A549 (cell line): ENCODE results near the gene TRAK1. TPM values are rescaled to one million over a fixed set of nuclear protein-coding genes. Genes with fewer than 3 reads are reported as not detected.

ENCODE experiments used
- ATAC-seq, 2 experiments: fragments of 200-7000 bp in 1 of 2; fragments of >200 bp in 1 of 2; cut with Nextera tagmentation in 1 of 2; cut with Tn5 transposase in 1 of 2; 3 replicates each; pipeline versions ENCODE4 v1.8.0 to v1.9.1; 2018 to 2020; ENCODE audit warnings: mild to moderate bottlenecking in 1 of 2, moderate library complexity in 1 of 2
- CTCF ChIA-PET: fragments of 300-600 bp; sonication (Branson Sonifier 250); formaldehyde crosslinking; extraction: SDS; loops from one replicate; lab custom pipeline; 2021; ENCODE audit warnings: antibody characterized with exemption, inconsistent platforms; lab: Yijun Ruan, JAX
- POLR2A ChIA-PET: fragments of 350-600 bp; formaldehyde crosslinking; extraction: SDS; loops from one replicate; lab custom pipeline; 2021; ENCODE audit warnings: antibody characterized with exemption, inconsistent platforms; lab: Yijun Ruan, JAX
- DNase-seq, 2 experiments: peaks; one replicate each; pipeline versions ENCODE4 v3.0.0 to v3.0.0-alpha.2; 2011 to 2016; ENCODE audit warnings: low read depth in 1 of 2, low spot score in 1 of 2
- FAIRE-seq: peaks from 2 replicates; lab custom pipeline; 2011; peaks lifted over from hg19 to GRCh38; lab: Jason Lieb, UNC
- H3K27ac ChIP-seq, 2 experiments: fragments of >200 bp; sonication (Bioruptor Twin); formaldehyde crosslinking; 3 replicates each; pipeline ENCODE4 v1.5.1; 2016 to 2017
- H3K4me1 ChIP-seq: fragments of >200 bp; sonication (Bioruptor Twin); formaldehyde crosslinking; 3 replicates; pipeline ENCODE4 v1.6.1; 2016
- H3K4me2 ChIP-seq: fragments of >200 bp; sonication (Bioruptor Twin); formaldehyde crosslinking; 3 replicates; pipeline ENCODE4 v1.6.1; 2016
- H3K4me3 ChIP-seq: fragments of >200 bp; sonication (Bioruptor Twin); formaldehyde crosslinking; 3 replicates; pipeline ENCODE4 v1.5.1; 2016
- H3K9me3 ChIP-seq: fragments of >200 bp; sonication (Bioruptor Twin); formaldehyde crosslinking; 3 replicates; pipeline ENCODE4 v1.6.1; 2016
- CBX2 ChIP-seq: fragments of 200-600 bp; sonication (generic); IDR thresholded peaks from 2 replicates; pipeline ENCODE4 v1.6.1; 2016; ENCODE audit warnings: low read depth, mild to moderate bottlenecking, borderline replicate concordance
- EHMT2 ChIP-seq: fragments of 200-600 bp; sonication (generic); IDR thresholded peaks from 2 replicates; pipeline ENCODE4 v1.6.1; 2016; ENCODE audit warnings: antibody characterized with exemption, low read depth, mild to moderate bottlenecking, moderate library complexity
- EP300 ChIP-seq, 2 experiments: fragments of >200 bp; sonication (Bioruptor Twin); formaldehyde crosslinking; IDR thresholded peaks; 2 replicates in 1 of 2; 3 replicates in 1 of 2; pipeline ENCODE4 v1.6.1; 2016 to 2017
- FOSL2 ChIP-seq, 2 experiments: fragments of 450-650 bp in 1 of 2; fragments of >200 bp in 1 of 2; sonication (Bioruptor Twin) in 1 of 2; formaldehyde crosslinking; IDR thresholded peaks; 2 replicates each; pipeline versions ENCODE4 v1.5.0 to v1.6.1; 2016 to 2020; ENCODE audit warnings: mild to moderate bottlenecking in 1 of 2, moderate library complexity in 1 of 2
- FOXS1 ChIP-seq: fragments of 250-450 bp; sonication (Bioruptor Pico); IDR thresholded peaks from 2 replicates; pipeline ENCODE4 v1.5.0; 2020; ENCODE audit warnings: mild to moderate bottlenecking, moderate library complexity
- HES2 ChIP-seq: fragments of >200 bp; sonication (Bioruptor Twin); formaldehyde crosslinking; IDR thresholded peaks from 2 replicates; pipeline ENCODE4 v1.6.1; 2016
- HOXB5 ChIP-seq: fragments of 250-450 bp; sonication (Bioruptor Pico); IDR thresholded peaks from 2 replicates; pipeline ENCODE4 v1.5.0; 2020; ENCODE audit warnings: mild to moderate bottlenecking, moderate library complexity
- JUN ChIP-seq, 2 experiments: fragments of >200 bp; sonication (Bioruptor Twin); formaldehyde crosslinking; IDR thresholded peaks; 2 replicates in 1 of 2; 3 replicates in 1 of 2; pipeline ENCODE4 v1.6.1; 2016 to 2017
- JUNB ChIP-seq: fragments of >200 bp; sonication (Bioruptor Twin); formaldehyde crosslinking; IDR thresholded peaks from 2 replicates; pipeline ENCODE4 v1.6.1; 2016
- KDM5A ChIP-seq: fragments of 200-600 bp; sonication (generic); IDR thresholded peaks from 2 replicates; pipeline ENCODE4 v1.6.1; 2016; ENCODE audit warnings: antibody characterized with exemption, mild to moderate bottlenecking
- MAX ChIP-seq: IDR thresholded peaks from 2 replicates; pipeline ENCODE4 v1.6.1; 2012
- NPAS2 ChIP-seq: fragments of 250-450 bp; sonication (Bioruptor Pico); IDR thresholded peaks from 2 replicates; pipeline ENCODE4 v1.8.0; 2022; ENCODE audit warnings: mild to moderate bottlenecking, moderate library complexity, borderline replicate concordance
- RCOR1 ChIP-seq: fragments of 150-350 bp; IDR thresholded peaks from 2 replicates; pipeline ENCODE4 v1.6.1; 2014; ENCODE audit warnings: antibody characterized with exemption, low read length, low read depth
- RFX5 ChIP-seq: fragments of 450-650 bp; IDR thresholded peaks from 2 replicates; pipeline ENCODE4 v1.7.1; 2014; ENCODE audit warnings: antibody characterized with exemption, mild to moderate bottlenecking, moderate library complexity
- ZC3H11A ChIP-seq: fragments of 450-650 bp; IDR thresholded peaks from 2 replicates; pipeline ENCODE4 v1.6.1; 2014; ENCODE audit warnings: antibody characterized with exemption, mild to moderate bottlenecking
- ZFP36 ChIP-seq: fragments of 450-650 bp; IDR thresholded peaks from 2 replicates; pipeline ENCODE4 v1.6.1; 2014; ENCODE audit warnings: borderline replicate concordance; ENCODE audit not compliant: partially characterized antibody
- WGBS: methylation state at CpG from one replicate; pipeline ENCODE4 v1.1.6; 2017; ENCODE audit errors: missing lambda C conversion rate; 5-methylcytosine and 5-hydroxymethylcytosine counted together
- polyA plus RNA-seq, 4 experiments: library from polyadenylated mRNA; depleted of rRNA in 3 of 4; stranded (reverse); fragments of >200 nt; fragmentation: RNase III in 1 of 4; extraction: RNeasy Plus Mini Kit Qiagen cat#74134 plus additional on column Dnase treatment in 1 of 4; gene quantifications; 2 replicates in 3 of 4; 3 replicates in 1 of 4; pipeline ENCODE4 v1.2.3, GENCODE V29; 2011 to 2017
- TF ChIP-seq, protein P1 (sequence below): fragments of 450-650 bp; IDR thresholded peaks from 2 replicates; pipeline ENCODE4 v1.6.1; 2014; ENCODE audit warnings: antibody characterized with exemption
- TF ChIP-seq, protein P2 (sequence below): fragments of 200-600 bp; sonication (generic); IDR thresholded peaks from 2 replicates; pipeline ENCODE4 v1.6.1; 2016; ENCODE audit warnings: antibody characterized with exemption, mild to moderate bottlenecking, moderate library complexity
- TF ChIP-seq, protein P3 (sequence below): fragments of 250-450 bp; sonication (Bioruptor Pico); IDR thresholded peaks from 2 replicates; pipeline ENCODE4 v1.5.0; 2021; ENCODE audit warnings: mild to moderate bottlenecking, moderate library complexity, borderline replicate concordance

Gene TRAK1
- polyA plus RNA-seq, 2 of the 4 experiments (the other 2 are of a cell fraction): 12.2 to 22.3 TPM

- H3K9me3 ChIP-seq: no peaks in the 10 kb centered on the region
- ChIA-PET POLR2A (no interaction called here), CTCF (interaction anchor here (0.6 to 6.2 kb wide), 5 partner anchors 10 to 92 kb away, joined by 3 to 38 read pairs (median 4); no protein-coding TSS in a partner anchor)
- no peak for FAIRE-seq
- WGBS: 77% methylated on average over 1 of the region's 1 CpG
- TF ChIP-seq RCOR1 (no peak), NPAS2 (no peak), EHMT2 (no peak), EP300 (IDR thresholded peaks at IDR 0.05) (no peak), JUNB (no peak), CBX2 (no peak), RFX5 (no peak), JUN (IDR thresholded peaks at IDR 0.05) (no peak), FOXS1 (CRISPR knock-in tag) (no peak), HOXB5 (CRISPR knock-in tag) (no peak), HES2 (no peak), MAX (no peak), KDM5A (no peak), ZC3H11A (no peak), ZFP36 (no peak)
- TF ChIP-seq, protein P1, sequence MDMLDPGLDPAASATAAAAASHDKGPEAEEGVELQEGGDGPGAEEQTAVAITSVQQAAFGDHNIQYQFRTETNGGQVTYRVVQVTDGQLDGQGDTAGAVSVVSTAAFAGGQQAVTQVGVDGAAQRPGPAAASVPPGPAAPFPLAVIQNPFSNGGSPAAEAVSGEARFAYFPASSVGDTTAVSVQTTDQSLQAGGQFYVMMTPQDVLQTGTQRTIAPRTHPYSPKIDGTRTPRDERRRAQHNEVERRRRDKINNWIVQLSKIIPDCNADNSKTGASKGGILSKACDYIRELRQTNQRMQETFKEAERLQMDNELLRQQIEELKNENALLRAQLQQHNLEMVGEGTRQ: no peak
- TF ChIP-seq, protein P2, sequence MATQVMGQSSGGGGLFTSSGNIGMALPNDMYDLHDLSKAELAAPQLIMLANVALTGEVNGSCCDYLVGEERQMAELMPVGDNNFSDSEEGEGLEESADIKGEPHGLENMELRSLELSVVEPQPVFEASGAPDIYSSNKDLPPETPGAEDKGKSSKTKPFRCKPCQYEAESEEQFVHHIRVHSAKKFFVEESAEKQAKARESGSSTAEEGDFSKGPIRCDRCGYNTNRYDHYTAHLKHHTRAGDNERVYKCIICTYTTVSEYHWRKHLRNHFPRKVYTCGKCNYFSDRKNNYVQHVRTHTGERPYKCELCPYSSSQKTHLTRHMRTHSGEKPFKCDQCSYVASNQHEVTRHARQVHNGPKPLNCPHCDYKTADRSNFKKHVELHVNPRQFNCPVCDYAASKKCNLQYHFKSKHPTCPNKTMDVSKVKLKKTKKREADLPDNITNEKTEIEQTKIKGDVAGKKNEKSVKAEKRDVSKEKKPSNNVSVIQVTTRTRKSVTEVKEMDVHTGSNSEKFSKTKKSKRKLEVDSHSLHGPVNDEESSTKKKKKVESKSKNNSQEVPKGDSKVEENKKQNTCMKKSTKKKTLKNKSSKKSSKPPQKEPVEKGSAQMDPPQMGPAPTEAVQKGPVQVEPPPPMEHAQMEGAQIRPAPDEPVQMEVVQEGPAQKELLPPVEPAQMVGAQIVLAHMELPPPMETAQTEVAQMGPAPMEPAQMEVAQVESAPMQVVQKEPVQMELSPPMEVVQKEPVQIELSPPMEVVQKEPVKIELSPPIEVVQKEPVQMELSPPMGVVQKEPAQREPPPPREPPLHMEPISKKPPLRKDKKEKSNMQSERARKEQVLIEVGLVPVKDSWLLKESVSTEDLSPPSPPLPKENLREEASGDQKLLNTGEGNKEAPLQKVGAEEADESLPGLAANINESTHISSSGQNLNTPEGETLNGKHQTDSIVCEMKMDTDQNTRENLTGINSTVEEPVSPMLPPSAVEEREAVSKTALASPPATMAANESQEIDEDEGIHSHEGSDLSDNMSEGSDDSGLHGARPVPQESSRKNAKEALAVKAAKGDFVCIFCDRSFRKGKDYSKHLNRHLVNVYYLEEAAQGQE: no peak
- TF ChIP-seq, protein P3, sequence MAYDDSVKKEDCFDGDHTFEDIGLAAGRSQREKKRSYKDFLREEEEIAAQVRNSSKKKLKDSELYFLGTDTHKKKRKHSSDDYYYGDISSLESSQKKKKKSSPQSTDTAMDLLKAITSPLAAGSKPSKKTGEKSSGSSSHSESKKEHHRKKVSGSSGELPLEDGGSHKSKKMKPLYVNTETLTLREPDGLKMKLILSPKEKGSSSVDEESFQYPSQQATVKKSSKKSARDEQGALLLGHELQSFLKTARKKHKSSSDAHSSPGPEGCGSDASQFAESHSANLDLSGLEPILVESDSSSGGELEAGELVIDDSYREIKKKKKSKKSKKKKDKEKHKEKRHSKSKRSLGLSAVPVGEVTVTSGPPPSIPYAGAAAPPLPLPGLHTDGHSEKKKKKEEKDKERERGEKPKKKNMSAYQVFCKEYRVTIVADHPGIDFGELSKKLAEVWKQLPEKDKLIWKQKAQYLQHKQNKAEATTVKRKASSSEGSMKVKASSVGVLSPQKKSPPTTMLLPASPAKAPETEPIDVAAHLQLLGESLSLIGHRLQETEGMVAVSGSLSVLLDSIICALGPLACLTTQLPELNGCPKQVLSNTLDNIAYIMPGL: no peak
- no peak overlapping the region for H3K4me3 ChIP-seq
- H3K4me1 ChIP-seq: peaks cover 35% of the 10 kb centered on the region
- H3K4me2 ChIP-seq: peak overlapping the region; percentile 93; the same call in 2 of the 3 replicates
- H3K27ac ChIP-seq: peak overlapping the region; percentile 70 to 76; a peak in 3 of 6 replicates
- ATAC-seq: no peak
- no peak for DNase-seq
Observed at GRCh38 chr3:42128526-42128925, 37.4 kb downstream of the TRAK1 start.

DNA sequence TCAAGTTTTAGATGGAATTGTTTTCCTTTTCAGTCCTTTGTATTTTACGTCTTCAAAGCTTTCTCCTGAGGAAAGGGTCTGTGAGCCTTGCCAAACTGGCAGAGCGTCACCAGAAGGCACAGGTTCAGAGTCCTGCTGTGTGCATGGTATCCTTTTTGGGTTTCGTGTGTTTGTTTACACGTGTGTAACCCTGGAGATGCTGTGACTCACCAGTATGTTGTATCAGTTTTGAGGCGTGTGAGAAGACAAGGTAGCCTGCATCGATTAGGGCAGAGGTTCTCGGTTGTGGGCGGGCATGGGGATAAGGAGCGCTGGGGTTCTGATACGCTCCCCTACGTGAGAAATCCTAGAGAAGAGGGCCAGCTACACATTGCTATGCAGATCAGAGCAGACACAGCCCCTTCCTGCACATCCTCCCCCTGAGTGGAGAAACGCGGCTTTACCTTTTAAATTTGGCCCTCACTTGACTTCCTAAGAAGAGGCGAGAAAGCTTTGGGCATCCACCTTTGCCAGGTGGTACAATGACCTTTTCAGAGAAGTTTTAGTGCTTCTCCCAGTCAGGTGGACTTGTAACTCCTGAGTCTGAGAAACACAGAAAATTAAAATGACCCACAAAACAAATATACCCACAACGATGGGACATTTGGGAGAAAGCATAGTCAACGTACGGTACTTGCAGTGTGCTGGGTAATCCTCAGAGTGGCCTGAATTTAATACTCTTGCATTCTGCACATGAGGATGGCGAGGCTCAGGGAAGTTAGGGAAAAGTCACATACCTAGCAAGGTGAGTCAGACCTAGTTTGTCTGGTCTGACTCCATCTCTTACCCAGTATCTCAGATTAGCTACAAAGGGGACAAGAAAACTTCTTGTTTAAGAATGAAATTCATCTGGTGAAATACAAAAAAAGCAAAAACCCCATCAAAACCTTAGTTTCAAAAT, 38.1 kb downstream of the TRAK1 start:
- no peak for TF ChIP-seq NPAS2
- no peak for TF ChIP-seq HES2
- no peak for TF ChIP-seq FOSL2 (IDR thresholded peaks at IDR 0.05)
- peak; percentile 15; the same call in 1 of the 2 replicates for TF ChIP-seq FOSL2 (CRISPR knock-in tag; IDR thresholded peaks at IDR 0.05)
- H3K4me1 ChIP-seq: peaks cover 35% of the 10 kb centered on the region
- 75% methylated on average over 18 of the region's 18 CpGs for WGBS
- DNase-seq: peak; percentile 26 to 44
- CTCF ChIA-PET: interaction anchor here (1.0 to 6.2 kb wide), 5 partner anchors 11 to 113 kb away, joined by 3 to 38 read pairs (median 4); no protein-coding TSS in a partner anchor
- POLR2A ChIA-PET: interaction anchor here (2.0 kb wide), 1 partner anchor 31 kb away, joined by 6 read pairs; no protein-coding TSS in a partner anchor
- FAIRE-seq: no peak
- peak overlapping the region; percentile 70 to 76 for H3K27ac ChIP-seq
- H3K4me3 ChIP-seq: no peak overlapping the region
- ATAC-seq: peak; percentile 61 to 72; a peak in 5 of 6 replicates
- peak overlapping the region; percentile 93 for H3K4me2 ChIP-seq
- no peaks in the 10 kb centered on the region for H3K9me3 ChIP-seq
